ENCODE data around the gene PAPSS1. TPM values are rescaled to one million over a fixed set of nuclear protein-coding genes. Genes with fewer than 3 reads are reported as not detected.

The PAPSS1 gene
- total RNA-seq, 2 donors from 2014 or later: 20.0 to 29.8 TPM

DNA sequence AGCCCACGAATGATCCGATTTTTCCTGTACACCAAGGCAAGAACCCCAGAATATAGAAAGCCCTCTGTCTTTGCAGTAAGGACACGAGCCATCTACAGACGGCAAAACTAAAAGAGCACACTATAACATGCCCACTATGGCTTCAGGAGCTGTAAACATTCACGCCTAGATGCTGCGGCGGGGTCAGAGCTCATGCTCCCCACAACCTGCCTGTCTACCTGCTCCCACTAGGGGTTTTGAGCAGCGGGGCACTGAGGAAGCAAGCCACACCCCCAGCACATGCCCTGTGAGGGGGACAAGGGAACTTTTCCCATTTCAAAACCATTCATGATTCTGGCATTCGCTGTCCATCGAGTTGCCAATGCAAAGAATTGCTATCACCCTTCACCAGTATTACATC, 144.8 kb downstream of the PAPSS1 start:
- Histone ChIP-seq H3K27me3 (replicated peaks; ENCODE audit: insufficient read depth) (no peaks in the 10 kb centered on the region), H3K27ac (no peak overlapping the region), H3K36me3 (no peaks in the 10 kb centered on the region), H3K4me1 (ENCODE audit: control insufficient read depth in 1 of 2, low read depth in 2 of 2) (no peaks in the 10 kb centered on the region), H3K4me3 (no peak overlapping the region), H3K9me3 (no peaks in the 10 kb centered on the region)
- TF ChIP-seq, protein P1, sequence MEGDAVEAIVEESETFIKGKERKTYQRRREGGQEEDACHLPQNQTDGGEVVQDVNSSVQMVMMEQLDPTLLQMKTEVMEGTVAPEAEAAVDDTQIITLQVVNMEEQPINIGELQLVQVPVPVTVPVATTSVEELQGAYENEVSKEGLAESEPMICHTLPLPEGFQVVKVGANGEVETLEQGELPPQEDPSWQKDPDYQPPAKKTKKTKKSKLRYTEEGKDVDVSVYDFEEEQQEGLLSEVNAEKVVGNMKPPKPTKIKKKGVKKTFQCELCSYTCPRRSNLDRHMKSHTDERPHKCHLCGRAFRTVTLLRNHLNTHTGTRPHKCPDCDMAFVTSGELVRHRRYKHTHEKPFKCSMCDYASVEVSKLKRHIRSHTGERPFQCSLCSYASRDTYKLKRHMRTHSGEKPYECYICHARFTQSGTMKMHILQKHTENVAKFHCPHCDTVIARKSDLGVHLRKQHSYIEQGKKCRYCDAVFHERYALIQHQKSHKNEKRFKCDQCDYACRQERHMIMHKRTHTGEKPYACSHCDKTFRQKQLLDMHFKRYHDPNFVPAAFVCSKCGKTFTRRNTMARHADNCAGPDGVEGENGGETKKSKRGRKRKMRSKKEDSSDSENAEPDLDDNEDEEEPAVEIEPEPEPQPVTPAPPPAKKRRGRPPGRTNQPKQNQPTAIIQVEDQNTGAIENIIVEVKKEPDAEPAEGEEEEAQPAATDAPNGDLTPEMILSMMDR (IDR thresholded peaks at IDR 0.05): no peak
- ATAC-seq (ENCODE audit: insufficient number of reproducible peaks, low FRiP score, low read depth) (no peak), DNase-seq (ENCODE audit: low spot score) (no peak)

DNA sequence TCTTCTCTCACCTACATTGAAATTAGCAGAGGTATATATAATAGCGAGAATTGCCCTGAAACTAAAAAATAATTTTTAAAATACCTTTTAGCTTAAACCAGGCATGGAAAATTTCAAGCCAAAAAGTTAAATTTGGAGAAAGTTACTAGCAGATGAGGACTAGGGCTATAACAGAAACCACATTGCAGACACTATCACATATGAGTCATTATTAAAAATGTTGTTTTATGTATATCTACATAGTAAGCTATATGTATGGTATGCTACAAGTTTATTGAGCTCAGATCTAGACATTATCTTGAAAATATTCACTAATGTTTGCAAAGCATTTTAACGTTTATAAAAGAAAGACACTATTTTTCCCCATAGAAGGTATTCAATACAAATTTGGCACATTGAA, 147.8 kb downstream of the PAPSS1 start:
- H3K4me1 ChIP-seq (ENCODE audit: control insufficient read depth in 1 of 2, low read depth in 2 of 2): no peaks in the 10 kb centered on the region
- TF ChIP-seq, protein P1 (IDR thresholded peaks at IDR 0.05): no peak

DNA sequence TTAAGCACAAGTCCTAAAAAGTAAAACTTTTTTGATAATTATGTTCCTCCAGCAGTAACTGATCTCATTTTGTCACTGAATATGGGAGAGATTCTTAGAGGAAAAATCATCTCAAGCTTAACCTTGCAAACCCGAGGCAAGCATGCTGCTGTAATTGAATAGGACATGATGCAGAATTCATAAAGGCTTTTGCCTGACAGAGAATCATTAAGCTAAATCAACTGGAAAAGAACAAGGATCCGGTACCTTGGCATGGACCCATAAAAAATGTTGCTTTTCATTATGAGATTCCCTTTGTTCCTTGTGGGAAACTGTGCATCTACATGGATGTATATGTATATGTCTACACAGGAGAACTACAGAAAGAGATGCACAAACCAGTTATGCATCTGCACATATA, 149.1 kb downstream of the PAPSS1 start:
- no peak for DNase-seq (ENCODE audit: low spot score)
- Histone ChIP-seq H3K9me3 (no peaks in the 10 kb centered on the region), H3K4me1 (ENCODE audit: control insufficient read depth in 1 of 2, low read depth in 2 of 2) (no peaks in the 10 kb centered on the region), H3K27ac (no peak overlapping the region), H3K27me3 (replicated peaks; ENCODE audit: insufficient read depth) (no peaks in the 10 kb centered on the region), H3K36me3 (no peaks in the 10 kb centered on the region), H3K4me3 (no peak overlapping the region)
- no peak for ATAC-seq (ENCODE audit: insufficient number of reproducible peaks, low FRiP score, low read depth)
- TF ChIP-seq, protein P1 (IDR thresholded peaks at IDR 0.05): no peak

More for the DNA sequence above, 147.8 kb downstream of the PAPSS1 start:
- H3K9me3 ChIP-seq: no peaks in the 10 kb centered on the region
- no peaks in the 10 kb centered on the region for H3K36me3 ChIP-seq
- H3K27ac ChIP-seq: no peak overlapping the region
- no peak for DNase-seq (ENCODE audit: low spot score)
- no peaks in the 10 kb centered on the region for H3K27me3 ChIP-seq (replicated peaks; ENCODE audit: insufficient read depth)
- ATAC-seq (ENCODE audit: insufficient number of reproducible peaks, low FRiP score, low read depth): no peak
- H3K4me3 ChIP-seq: no peak overlapping the region

DNA sequence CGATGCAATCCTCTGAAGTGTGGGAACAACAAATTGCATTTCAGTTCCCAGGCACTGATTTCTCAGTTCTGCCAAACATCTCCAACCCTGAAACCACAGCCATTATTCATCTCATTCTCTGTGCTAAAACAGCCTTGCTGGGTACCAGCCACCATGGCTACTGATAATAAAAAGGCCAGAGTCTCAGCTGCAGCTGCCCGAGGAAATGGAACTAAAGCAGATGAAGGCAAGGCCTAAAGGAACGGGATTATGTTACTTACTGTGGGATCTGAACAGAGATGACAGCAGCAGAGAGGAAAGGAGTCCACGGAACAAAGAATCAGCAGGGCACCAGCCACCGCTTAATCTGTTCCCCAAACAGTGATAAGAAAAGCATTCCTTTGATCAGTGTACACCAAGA, 155.7 kb downstream of the PAPSS1 start:
- Histone ChIP-seq H3K4me1 (ENCODE audit: control insufficient read depth in 1 of 2, low read depth in 2 of 2) (no peaks in the 10 kb centered on the region), H3K9me3 (no peaks in the 10 kb centered on the region), H3K27me3 (replicated peaks; ENCODE audit: insufficient read depth) (no peaks in the 10 kb centered on the region), H3K4me3 (no peak overlapping the region), H3K36me3 (no peaks in the 10 kb centered on the region), H3K27ac (no peak overlapping the region)
- ATAC-seq (ENCODE audit: insufficient number of reproducible peaks, low FRiP score, low read depth): no peak
- DNase-seq (ENCODE audit: low spot score): no peak
- TF ChIP-seq, protein P1 (IDR thresholded peaks at IDR 0.05): no peak

Other genes starting within 250 kb of the PAPSS1 start
- gene SGMS2, start 104.7 kb upstream of the PAPSS1 start, total RNA-seq: 100 to 1,000 TPM; 119 to 231 TPM
- gene CYP2U1, start 211.3 kb upstream of the PAPSS1 start, total RNA-seq: 10 to 100 TPM; 19.6 to 21.1 TPM

Data from thoracic aorta (tissue), 2 donors.